ENCODE measurements around the gene HIPK3. TPM values are rescaled to one million over a fixed set of nuclear protein-coding genes. Genes with fewer than 3 reads are reported as not detected.

The HIPK3 gene
- total and polyA plus RNA-seq, 9 of the 15 experiments (the other 6 are each of a cell fraction or from before 2014, with no cell fraction given): 2.3 to 19.6 (median 7.5) TPM

DNA sequence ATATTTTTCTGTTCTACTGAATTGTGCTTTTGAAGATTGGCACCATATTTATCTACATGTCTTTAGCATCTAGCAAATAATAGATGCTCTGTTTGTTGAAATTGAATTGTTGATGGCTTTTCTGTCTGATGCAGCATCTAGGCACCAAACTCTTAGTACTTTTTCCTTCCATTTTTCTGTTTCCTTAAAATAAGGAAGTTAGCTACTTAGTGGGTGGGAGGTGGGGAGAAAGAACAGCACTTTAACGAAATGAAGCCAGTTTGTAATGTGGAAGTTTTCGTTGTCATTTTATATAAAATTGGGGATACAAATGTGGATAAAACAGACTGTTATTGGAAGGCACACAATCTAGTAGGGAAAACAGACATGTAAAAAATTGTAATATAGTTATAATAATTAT is 76.6 kb downstream of the HIPK3 start:
- no peaks in the 10 kb centered on the region for H3K9me3 ChIP-seq (replicated peaks; ENCODE audit: control insufficient read depth, insufficient read depth, low read depth, low read length)
- H3K27ac ChIP-seq (ENCODE audit: extremely low read depth, low read depth, low read length): no peak overlapping the region
- FAIRE-seq: no peak
- H3K4me3 ChIP-seq: no peak overlapping the region
- ATAC-seq: no peak
- no peaks in the 10 kb centered on the region for H3K27me3 ChIP-seq (ENCODE audit: control insufficient read depth in 2 of 2, insufficient read depth in 2 of 2, low read length in 2 of 2)
- CTCF ChIA-PET (ENCODE audit: low intra/inter-chr PET ratio): no interaction called here
- H3K9ac ChIP-seq (ENCODE audit: insufficient read depth in 1 of 2, low read depth in 2 of 2, low read length in 2 of 2): no peak overlapping the region
- no peaks in the 10 kb centered on the region for H4K20me1 ChIP-seq (replicated peaks; ENCODE audit: control insufficient read depth, insufficient read depth, low read length)
- intact Hi-C loops (cut with micrococcal nuclease): no loop called here
- H3K36me3 ChIP-seq (ENCODE audit: control insufficient read depth, insufficient read depth, low read length): 0 out of 3 replicates have a peak, but pooled peaks cover 3% of the 10 kb centered on the region
- WGBS (ENCODE audit: insufficient coverage, low coverage, missing lambda C conversion rate): 57% methylated on average over 2 of the region's 2 CpGs
- H3K79me2 ChIP-seq (ENCODE audit: control insufficient read depth, insufficient read depth, low read length): no peaks in the 10 kb centered on the region
- no peak for TF ChIP-seq DNMT1 (IDR thresholded peaks at IDR 0.05)
- TF ChIP-seq, protein P1, sequence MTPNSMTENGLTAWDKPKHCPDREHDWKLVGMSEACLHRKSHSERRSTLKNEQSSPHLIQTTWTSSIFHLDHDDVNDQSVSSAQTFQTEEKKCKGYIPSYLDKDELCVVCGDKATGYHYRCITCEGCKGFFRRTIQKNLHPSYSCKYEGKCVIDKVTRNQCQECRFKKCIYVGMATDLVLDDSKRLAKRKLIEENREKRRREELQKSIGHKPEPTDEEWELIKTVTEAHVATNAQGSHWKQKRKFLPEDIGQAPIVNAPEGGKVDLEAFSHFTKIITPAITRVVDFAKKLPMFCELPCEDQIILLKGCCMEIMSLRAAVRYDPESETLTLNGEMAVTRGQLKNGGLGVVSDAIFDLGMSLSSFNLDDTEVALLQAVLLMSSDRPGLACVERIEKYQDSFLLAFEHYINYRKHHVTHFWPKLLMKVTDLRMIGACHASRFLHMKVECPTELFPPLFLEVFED (CRISPR knock-in tag; conservative IDR thresholded peaks at IDR 0.05): no peak
- no peak for TF ChIP-seq RAD51 (IDR thresholded peaks at IDR 0.05; ENCODE audit: borderline replicate concordance, low read depth)
- no peak for TF ChIP-seq KDM1A (IDR thresholded peaks at IDR 0.05)
- TF ChIP-seq PPARD (CRISPR knock-in tag; IDR thresholded peaks at IDR 0.05): no peak
- no peak for TF ChIP-seq FOXK1 (CRISPR knock-in tag; IDR thresholded peaks at IDR 0.05; ENCODE audit: borderline replicate concordance)
- H3K4me1 ChIP-seq (replicated peaks in 1 of 2; ENCODE audit: control insufficient read depth in 2 of 2, insufficient read depth in 2 of 2, low read length in 2 of 2): no peaks in the 10 kb centered on the region
- no peak overlapping the region for H3K4me2 ChIP-seq (ENCODE audit: insufficient read depth, low read length)
- no peak for DNase-seq (ENCODE audit: extremely low read depth in 1 of 4, low spot score in 3 of 4)
- no peak overlapping the region for H2AFZ ChIP-seq (ENCODE audit: low read depth, low read length)
- POLR2A ChIA-PET: interaction anchor here (0.8 to 1.0 kb wide), 2 partner anchors 12 to 188 kb away, joined by 3 read pairs; no protein-coding TSS in a partner anchor
- no TSS peak for BruUV-seq (replicated peaks)
- in situ Hi-C loops (cut with MboI): loop anchor here (25.0 kb wide), 1 partner anchor 372 kb away; no protein-coding TSS in a partner anchor
- H3K9me1 ChIP-seq (ENCODE audit: control insufficient read depth, insufficient read depth, low read length): peaks cover 3% of the 10 kb centered on the region
